ENCODE results near the gene SIGLEC5.

- no peak for TF ChIP-seq POLR2A (IDR thresholded peaks at IDR 0.05)
- TF ChIP-seq CTCF (IDR thresholded peaks at IDR 0.05) = no peak
These were observed 31.9 kb downstream of the SIGLEC5 start for GRCh38 chr19:51598159-51598915.

Data from tibial nerve (tissue), 3 donors.